HG03520 (cell line): ENCODE results near the gene ADAMTS16.

Experiments used
- ATAC-seq: cut with Tn5 transposase; IDR thresholded peaks from one replicate; pipeline ENCODE4 v1.9.1; 2021; ENCODE audit warnings: mild to moderate bottlenecking, moderate library complexity; ENCODE audit not compliant: unreplicated experiment

Gene ADAMTS16

DNA sequence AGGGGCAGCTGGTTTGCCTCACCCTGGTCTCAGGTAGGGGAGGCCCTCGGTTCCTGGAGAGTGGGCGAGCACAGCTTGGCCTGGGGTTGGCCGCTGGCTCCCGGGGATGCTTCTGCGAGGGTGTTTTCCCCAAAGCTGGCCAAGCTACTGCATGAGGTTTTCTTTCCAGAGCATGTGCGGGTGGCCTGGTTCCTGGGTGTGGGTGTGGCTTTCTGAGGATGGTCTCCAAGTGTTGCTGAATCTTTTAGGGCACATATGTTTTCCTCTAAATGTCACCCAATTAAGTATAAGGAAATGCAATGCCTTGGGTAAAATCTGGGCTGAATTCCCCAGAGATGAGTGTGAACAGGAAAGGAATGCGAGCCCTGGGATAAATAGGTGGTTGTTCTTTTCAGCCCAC is 166.6 kb downstream of the ADAMTS16 start:
- ATAC-seq, result no peak

- ATAC-seq, result no peak
Observed at GRCh38 chr5:5308319-5308718, 168.2 kb downstream of the ADAMTS16 start.

DNA sequence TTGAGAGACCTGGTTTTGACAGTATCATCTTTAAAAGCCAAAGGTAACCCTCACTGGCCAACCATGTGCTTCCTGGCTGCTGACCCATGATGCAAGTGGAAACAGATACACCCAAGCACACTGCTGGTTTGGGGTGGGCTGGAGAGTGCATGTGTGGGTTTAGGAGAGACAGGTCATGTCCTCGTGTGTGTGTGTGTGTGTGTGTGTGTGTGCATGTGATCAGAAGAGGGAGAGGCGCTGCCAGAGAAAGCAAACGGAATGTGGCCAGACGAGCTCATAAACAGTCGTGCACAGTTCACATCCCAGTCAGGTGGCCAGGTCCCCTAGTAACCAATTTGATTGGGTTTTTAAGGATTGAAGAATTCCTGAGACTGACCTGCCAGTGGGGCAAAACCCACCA is 169.5 kb downstream of the ADAMTS16 start:
- no peak for ATAC-seq

GRCh38 chr5:5313101-5313635 is 173.0 kb downstream of the ADAMTS16 start:
- no peak for ATAC-seq

- ATAC-seq, result no peak
Observed at GRCh38 chr5:5314166-5314565, 174.0 kb downstream of the ADAMTS16 start.

DNA sequence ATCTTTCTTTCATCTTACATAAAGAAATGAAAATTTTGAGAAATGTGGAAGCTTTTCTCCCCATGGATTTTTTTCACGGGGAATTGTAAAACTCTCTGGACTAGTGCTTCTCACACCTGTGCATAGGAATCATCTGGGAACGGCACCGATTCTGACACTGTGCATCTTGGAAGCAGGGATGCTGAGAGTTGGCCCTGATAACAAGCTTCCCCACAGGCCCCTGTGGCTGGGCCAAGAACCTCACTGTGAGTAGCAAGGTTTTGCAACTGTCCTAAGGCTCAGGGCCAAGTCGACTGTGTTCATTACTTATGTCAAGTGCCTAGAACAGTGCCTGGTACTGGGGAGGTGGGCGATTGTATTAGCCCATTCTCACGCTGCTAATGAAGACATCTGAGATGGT is 174.5 kb downstream of the ADAMTS16 start:
- ATAC-seq, result no peak

GRCh38 chr5:5315068-5315980 is 175.2 kb downstream of the ADAMTS16 start:
- ATAC-seq, result no peak

DNA sequence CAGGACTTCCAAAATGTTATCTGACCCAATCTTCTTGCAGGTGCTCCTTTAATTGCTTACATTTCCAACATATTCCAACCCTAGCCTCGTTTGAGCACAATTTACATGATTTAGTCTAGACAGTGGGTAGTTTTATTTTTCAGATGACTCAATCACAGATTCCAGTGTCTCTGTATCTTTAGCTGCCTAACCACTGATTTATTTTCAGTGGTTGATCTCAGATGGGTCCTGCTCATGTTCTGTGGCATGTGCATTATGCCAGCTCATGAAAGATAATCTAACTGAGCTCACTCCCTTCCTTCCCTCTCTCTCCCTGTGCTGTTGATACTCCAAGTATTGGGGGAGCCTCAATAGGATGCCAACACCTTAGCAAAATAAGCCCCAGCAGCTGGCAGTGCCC is 176.2 kb downstream of the ADAMTS16 start:
- no peak for ATAC-seq

GRCh38 chr5:5317976-5318375 is 177.8 kb downstream of the ADAMTS16 start:
- no peak for ATAC-seq

DNA sequence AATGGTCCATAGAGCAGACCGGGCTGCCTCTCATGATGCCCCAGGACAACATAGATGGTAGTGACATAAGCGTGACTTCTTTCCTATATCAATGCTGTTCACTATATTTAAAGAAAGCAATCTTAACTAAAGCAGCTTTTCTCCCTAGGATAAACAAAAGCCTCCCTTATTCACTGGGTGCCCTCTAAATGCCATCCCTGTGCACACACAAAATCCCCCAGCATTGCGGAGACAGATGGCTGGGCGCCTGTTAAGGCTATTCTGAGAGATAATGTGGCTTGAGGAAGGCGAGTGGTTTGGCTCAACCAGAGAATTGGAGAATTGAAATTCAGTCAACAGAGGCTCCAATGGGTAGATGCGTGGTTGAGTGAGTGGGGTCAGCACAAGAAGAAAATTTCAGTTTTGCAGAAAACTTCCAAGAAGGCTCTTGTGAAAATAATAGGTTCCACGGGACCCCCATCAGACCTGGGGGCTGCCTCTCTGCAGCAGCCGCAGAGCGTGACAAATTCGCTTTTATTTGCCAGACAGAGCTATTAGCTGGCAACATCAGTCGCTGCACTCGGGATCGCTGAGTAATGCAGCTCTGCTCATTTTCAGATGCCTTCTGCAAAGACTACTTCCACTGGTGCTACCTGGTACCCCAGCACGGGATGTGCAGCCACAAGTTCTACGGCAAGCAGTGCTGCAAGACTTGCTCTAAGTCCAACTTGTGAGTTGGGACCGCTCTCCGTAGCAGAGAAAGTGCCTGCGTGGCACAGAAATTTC is 178.5 kb downstream of the ADAMTS16 start:
- no peak for ATAC-seq

- ATAC-seq, result no peak
Observed at GRCh38 chr5:5320062-5320805, 180.1 kb downstream of the ADAMTS16 start.

- no peak for ATAC-seq
Observed at GRCh38 chr5:5321137-5321536, 181.0 kb downstream of the ADAMTS16 start.

GRCh38 chr5:5323551-5323950 is 183.4 kb downstream of the ADAMTS16 start:
- ATAC-seq, result no peak

DNA sequence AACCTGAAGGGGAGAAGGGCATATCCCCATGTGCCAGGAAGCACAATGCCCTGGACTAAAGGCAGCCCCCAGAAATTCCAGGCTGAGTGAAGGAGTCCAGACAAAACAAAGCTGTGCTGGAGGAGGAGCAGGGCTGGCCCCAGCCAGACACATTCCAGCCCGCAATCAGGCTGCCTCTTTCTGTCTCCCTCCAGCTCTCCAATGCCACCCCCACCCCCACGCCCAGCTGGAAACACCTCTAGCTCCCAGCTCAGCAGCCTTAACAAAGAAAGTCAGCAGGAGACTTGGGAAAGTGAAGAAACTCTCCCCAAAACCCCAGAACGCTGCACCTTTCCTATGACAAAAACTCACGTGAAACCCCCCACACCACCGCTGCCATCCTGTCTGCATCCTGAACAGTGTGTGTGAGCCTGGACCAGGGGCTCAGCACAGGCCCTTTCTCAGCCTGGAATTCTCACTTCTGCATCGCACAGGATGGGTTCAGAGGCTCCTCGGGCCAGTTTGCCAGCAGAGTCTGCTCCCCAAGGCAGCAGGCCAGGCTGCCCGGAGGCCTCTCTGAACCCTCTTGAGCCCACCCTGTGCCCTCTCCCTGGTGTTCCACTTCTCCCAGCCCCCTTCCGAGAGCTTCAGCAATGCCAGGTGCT is 186.1 kb downstream of the ADAMTS16 start:
- ATAC-seq, result no peak

DNA sequence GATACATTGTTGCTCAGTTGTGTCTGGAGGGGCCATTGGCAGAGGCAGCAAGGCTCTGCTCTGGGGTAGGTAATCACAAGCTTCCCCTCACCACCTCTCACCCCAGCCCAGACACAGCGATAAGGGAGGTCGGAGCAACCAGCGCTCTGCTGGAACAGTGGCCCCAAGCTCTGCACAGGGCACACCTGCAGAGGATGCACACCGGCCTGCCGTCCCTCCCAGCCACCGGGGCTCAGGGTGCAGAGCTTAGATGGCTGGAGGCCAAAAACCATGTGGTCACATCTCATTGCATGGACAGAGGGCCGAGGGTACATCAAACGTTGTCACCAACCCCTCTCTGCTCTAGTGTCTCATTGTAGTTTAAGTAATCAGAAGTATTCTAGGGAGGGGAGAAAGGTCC is 187.0 kb downstream of the ADAMTS16 start:
- no peak for ATAC-seq

DNA sequence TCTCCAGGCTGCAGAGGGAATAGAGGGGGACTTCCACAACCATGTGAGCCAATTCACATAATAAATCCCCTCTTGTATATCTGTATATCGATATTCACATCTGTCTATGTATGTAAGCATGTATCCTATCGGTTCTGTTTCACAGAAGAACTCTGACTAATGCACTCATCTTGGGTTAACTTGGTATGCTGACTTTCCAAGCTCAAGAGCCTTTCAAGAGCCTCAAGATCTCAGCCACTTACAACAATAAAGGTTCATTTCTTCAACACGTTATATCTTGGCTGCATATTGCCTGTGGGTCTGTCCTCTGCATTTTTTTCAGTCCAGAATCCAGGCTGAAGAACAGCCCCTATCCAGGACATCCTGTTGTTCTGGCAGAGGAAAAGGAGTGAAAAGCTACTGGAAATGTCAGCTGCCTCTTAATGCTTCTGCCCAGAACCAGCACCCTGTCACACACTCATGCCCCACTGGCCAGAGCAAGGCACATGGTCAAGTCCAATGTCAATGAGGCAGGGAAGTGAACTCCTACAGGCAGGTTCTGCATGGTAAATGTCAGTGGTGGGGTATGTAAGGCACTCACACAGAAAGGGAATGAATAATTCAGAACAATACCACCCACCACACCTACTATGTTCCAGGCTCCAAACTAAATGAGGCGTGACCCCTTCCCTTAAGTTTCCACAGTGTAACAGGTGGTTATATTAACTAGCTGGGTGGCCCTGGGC is 190.8 kb downstream of the ADAMTS16 start:
- no peak for ATAC-seq

GRCh38 chr5:5331848-5332247 is 191.7 kb downstream of the ADAMTS16 start:
- ATAC-seq, result no peak

- ATAC-seq, result no peak
Observed at GRCh38 chr5:5332287-5332686, 192.2 kb downstream of the ADAMTS16 start.

DNA sequence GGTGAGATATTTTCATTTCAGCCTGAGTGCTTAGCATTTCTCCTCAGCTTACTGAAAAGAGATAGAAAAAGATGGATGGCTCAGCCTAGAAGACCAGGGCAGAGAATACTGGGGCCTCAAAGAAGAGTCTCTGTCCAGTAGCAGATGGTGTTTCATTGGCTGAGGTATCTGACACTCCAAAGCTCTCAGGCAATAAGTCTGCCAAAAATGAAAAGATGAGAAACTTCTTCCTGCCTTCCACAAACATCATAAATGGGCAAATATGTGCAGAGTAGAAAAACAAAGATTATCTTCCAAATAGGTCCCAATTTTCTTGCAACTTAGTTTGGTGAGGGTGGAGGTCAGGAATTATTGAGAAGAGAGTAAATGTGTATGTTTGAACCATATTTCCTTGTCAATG is 195.0 kb downstream of the ADAMTS16 start:
- no peak for ATAC-seq

GRCh38 chr5:5335700-5336264 is 195.7 kb downstream of the ADAMTS16 start:
- ATAC-seq, result no peak
